Heart left ventricle (tissue), 13 donors: Measurements from ENCODE around the gene ELOA.

ENCODE experiments used
- CTCF ChIP-seq, 12 donors: fragments of 200-600 bp; sonication (generic) in 4 of 12; IDR thresholded peaks; one replicate each; pipeline versions ENCODE4 v1.5.0 to v1.8.0; 2018 to 2022; ENCODE audit warnings: antibody characterized with exemption in 12 of 12, mild to moderate bottlenecking in 5 of 12
- POLR2A ChIP-seq, 2 donors: fragments of 450-650 bp; IDR thresholded peaks; one replicate each; pipeline ENCODE4 v1.6.1; 2017; ENCODE audit warnings: antibody characterized with exemption in 2 of 2, mild to moderate bottlenecking in 2 of 2, moderate library complexity in 2 of 2
- donor health status: ischemic (EF 13 %, LVEDD 7.1; RV severe dilation, severe dysfunction).
- donor health status: DM: no; HTN: yes; CAD: no.
- donor health status: DM: no; HTN: no; CAD: no.
- donor health status: ischemic (EF 25% LVEDD 6.9; RV normal size, moderate dysfunction).
- donor health status: ischemic (EF 25% LVEDD 5.7; RV mildly dilated, moderate dysfunction).
- donor health status: ischemic (EF 35%, LVEDD 5.7; RV mildly dilated, moderate dysfunction).
- donor health status: nonischemic (EF 11% LVEDD 7.7; RV severe dilation, severe dysfunction).
- donor health status: DM: yes; HTN: yes; CAD: no.
- donor health status: PGD.
- donor health status: ischemic (EF 29% LVEDD 5.4; RV normal size, mild dysfunction).
- donor health status: nonischemic (EF 23%, LVEDD 6.1; RV moderate dilation, normal function).

GRCh38 chr1:23748016-23748415 is 4.7 kb downstream of the ELOA start:
- TF ChIP-seq CTCF (IDR thresholded peaks at IDR 0.05) (no peak), POLR2A (IDR thresholded peaks at IDR 0.05) (no peak)
